HepG2 (cell line): Measurements from ENCODE around the gene ASTN2. TPM values are rescaled to one million over a fixed set of nuclear protein-coding genes. Genes with fewer than 3 reads are reported as not detected.

ENCODE experiments used
- ATAC-seq: fragments of 200-7000 bp; cut with Tn5 transposase; 3 replicates; pipeline ENCODE4 v1.9.1; 2020; ENCODE audit warnings: mild to moderate bottlenecking, moderate library complexity
- BruUV-seq: library from RNA; stranded (reverse); fragments of 400-500 nt; replicated peaks from 2 replicates; lab custom pipeline; 2021; lab: Mats Ljungman, UMichigan
- CTCF ChIA-PET: fragments of 300-600 bp; formaldehyde crosslinking; extraction: SDS; loops from one replicate; lab custom pipeline; 2021; ENCODE audit warnings: low total read pairs, inconsistent platforms, low intra/inter-chr PET ratio; lab: Yijun Ruan, JAX
- POLR2A ChIA-PET: fragments of 350-600 bp; sonication (Branson Sonifier 250); formaldehyde crosslinking; loops from one replicate; lab custom pipeline; 2020; ENCODE audit warnings: antibody characterized with exemption, inconsistent platforms; lab: Yijun Ruan, JAX
- DNase-seq: peaks from one replicate; pipeline ENCODE4 v3.0.0-alpha.2; 2015; ENCODE audit warnings: low spot score
- FAIRE-seq: peaks from 3 replicates; lab custom pipeline; 2011; peaks lifted over from hg19 to GRCh38; lab: Jason Lieb, UNC
- H2AFZ ChIP-seq: one replicate; pipeline ENCODE4 v1.6.1; 2011; ENCODE audit warnings: low read length, inconsistent platforms
- H3K27ac ChIP-seq: fragments of 300-600 bp; 3 replicates; pipeline ENCODE4 v1.8.0; 2011; ENCODE audit warnings: mixed run types, mild to moderate bottlenecking, mixed read lengths, low read length, inconsistent platforms; ENCODE audit not compliant: insufficient read depth; ENCODE audit errors: extremely low read length
- H3K27me3 ChIP-seq, 2 experiments: fragments of 200-600 bp in 1 of 2; 2 replicates in 1 of 2; 3 replicates in 1 of 2; pipeline versions ENCODE4 v1.6.0 to v1.8.0; 2011; ENCODE audit warnings: low read length in 2 of 2, mild to moderate bottlenecking in 2 of 2, moderate library complexity in 2 of 2, inconsistent platforms in 1 of 2; ENCODE audit not compliant: insufficient read depth in 2 of 2, control insufficient read depth in 1 of 2
- H3K36me3 ChIP-seq, 2 experiments: fragments of 200-600 bp in 1 of 2; replicated peaks in 1 of 2; 2 replicates in 1 of 2; 3 replicates in 1 of 2; pipeline versions ENCODE4 v1.5.1 to v1.8.0; 2011; ENCODE audit warnings: low read length in 2 of 2, inconsistent platforms in 1 of 2; ENCODE audit not compliant: insufficient read depth in 2 of 2, control insufficient read depth in 1 of 2
- H3K4me1 ChIP-seq: 2 replicates; pipeline ENCODE4 v1.5.1; 2012; ENCODE audit warnings: low read length, inconsistent platforms; ENCODE audit not compliant: insufficient read depth
- H3K4me2 ChIP-seq: 2 replicates; pipeline ENCODE4 v1.6.0; 2011; ENCODE audit warnings: low read depth, low read length, inconsistent platforms
- H3K4me3 ChIP-seq, 3 experiments: fragments of 200-600 bp in 1 of 3; sonication (generic), shearing (Covaris generic) in 1 of 3; replicated peaks in 1 of 3; 2 replicates each; pipeline ENCODE4 v1.5.1; 2011 to 2016; ENCODE audit warnings: low read length in 3 of 3, inconsistent platforms in 2 of 3, low read depth in 2 of 3, mild to moderate bottlenecking in 2 of 3, control low read depth in 1 of 3, mixed read lengths in 1 of 3; ENCODE audit not compliant: insufficient read depth in 1 of 3
- H3K79me2 ChIP-seq: one replicate; pipeline ENCODE4 v1.6.1; 2011; ENCODE audit warnings: low read length, inconsistent platforms; ENCODE audit not compliant: insufficient read depth
- H3K9ac ChIP-seq: 2 replicates; pipeline ENCODE4 v1.6.0; 2011; ENCODE audit warnings: mild to moderate bottlenecking, low read depth, low read length, inconsistent platforms; ENCODE audit not compliant: insufficient read depth
- H3K9me3 ChIP-seq: 2 replicates; pipeline ENCODE4 v1.5.1; 2012; ENCODE audit warnings: mild to moderate bottlenecking, low read length
- H4K20me1 ChIP-seq: 2 replicates; pipeline ENCODE4 v1.6.0; 2011; ENCODE audit warnings: inconsistent platforms, mild to moderate bottlenecking, low read length, moderate library complexity; ENCODE audit not compliant: insufficient read depth
- BCLAF1 ChIP-seq: fragments of 450-650 bp; IDR thresholded peaks from 2 replicates; pipeline ENCODE4 v1.6.1; 2017; ENCODE audit warnings: mild to moderate bottlenecking
- ELF1 ChIP-seq: sonication (generic); formaldehyde crosslinking; IDR thresholded peaks from 2 replicates; pipeline ENCODE4 v1.4.0; 2020; ENCODE audit warnings: missing genetic modification reagents
- ELK4 ChIP-seq: sonication (generic); formaldehyde crosslinking; IDR thresholded peaks from 2 replicates; pipeline ENCODE4 v1.9.0; 2021; ENCODE audit warnings: missing genetic modification reagents, borderline replicate concordance
- GABPB1 ChIP-seq: IDR thresholded peaks from 2 replicates; pipeline ENCODE4 v1.6.1; 2016; ENCODE audit warnings: mild to moderate bottlenecking, missing genetic modification reagents, moderate library complexity, missing compliant biosample characterization
- KDM1A ChIP-seq: IDR thresholded peaks from 2 replicates; pipeline ENCODE4 v1.6.1; 2016; ENCODE audit warnings: missing compliant biosample characterization
- MBD4 ChIP-seq: IDR thresholded peaks from 2 replicates; pipeline ENCODE4 v1.6.1; 2012; ENCODE audit warnings: low read length, inconsistent platforms, borderline replicate concordance
- MLLT10 ChIP-seq: sonication (generic); formaldehyde crosslinking; IDR thresholded peaks from 2 replicates; pipeline ENCODE4 v1.4.0; 2020; ENCODE audit warnings: missing genetic modification reagents
- NFKB2 ChIP-seq: sonication (generic); formaldehyde crosslinking; IDR thresholded peaks from 2 replicates; pipeline ENCODE4 v1.4.0; 2020; ENCODE audit warnings: missing genetic modification reagents, borderline replicate concordance
- STAT5B ChIP-seq: sonication (generic); formaldehyde crosslinking; IDR thresholded peaks from 2 replicates; pipeline ENCODE4 v1.4.0; 2020; ENCODE audit warnings: missing genetic modification reagents
- TRAFD1 ChIP-seq: sonication (generic); formaldehyde crosslinking; IDR thresholded peaks from 2 replicates; pipeline ENCODE4 v1.5.1; 2020; ENCODE audit warnings: missing genetic modification reagents, mild to moderate bottlenecking, borderline replicate concordance
- ZNF121 ChIP-seq: sonication (generic); formaldehyde crosslinking; IDR thresholded peaks from 2 replicates; pipeline ENCODE4 v1.5.0; 2020; ENCODE audit warnings: mild to moderate bottlenecking, missing genetic modification reagents
- WGBS: methylation state at CpG from one replicate; pipeline ENCODE4 v1.1.6; 2017; ENCODE audit warnings: low lambda C conversion rate; 5-methylcytosine and 5-hydroxymethylcytosine counted together
- in situ Hi-C: cut with HindIII; loops from 2 replicates; pipeline ENCODE4 v1.10.0; 2017; ENCODE audit warnings: low pct_unique_long_range_greater_than_20kb; ENCODE audit not compliant: extremely low pct_ligation_motif_present
- intact Hi-C: fragments of 100-400 bp; cut with micrococcal nuclease; formaldehyde crosslinking; loops from one replicate; pipeline ENCODE4 v1.10.0; 2022; ENCODE audit not compliant: unreplicated experiment
- polyA plus RNA-seq, 8 experiments: library from polyadenylated mRNA; depleted of rRNA in 3 of 8; stranded (reverse) in 7 of 8; unstranded in 1 of 8; fragments of >200 nt; fragmentation: Illumina TruSeq in 4 of 8; extraction: Trizol in 4 of 8; gene quantifications; 2 replicates each; pipeline versions ENCODE4 v1.2.1 to v1.2.3, GENCODE V29; 2011 to 2016; ENCODE audit warnings: low read depth in 4 of 8, missing spikeins in 1 of 8, mixed read lengths in 1 of 8; ENCODE audit not compliant: insufficient read depth in 1 of 8
- total RNA-seq, 5 experiments: library from RNA; depleted of rRNA; stranded (reverse); fragments of >200 nt; fragmentation: Illumina TruSeq; extraction: Trizol; gene quantifications; 2 replicates each; pipeline ENCODE4 v1.2.3, GENCODE V29; 2016; ENCODE audit warnings: low read depth in 1 of 5

Gene ASTN2
- total and polyA plus RNA-seq, 2 of the 13 experiments (the other 11 are each of a cell fraction or from before 2014, with no cell fraction given), result 5.2 to 13.5 TPM

GRCh38 chr9:116635908-116636307 lies 778.9 kb downstream of the ASTN2 start (continued):
- no peak for TF ChIP-seq BCLAF1

- Histone ChIP-seq H3K4me3 (no peak overlapping the region), H4K20me1 (no peaks in the 10 kb centered on the region), H3K4me1 (no peaks in the 10 kb centered on the region), H3K4me2 (no peak overlapping the region), H3K27ac (no peak overlapping the region), H3K9me3 (no peaks in the 10 kb centered on the region), H2AFZ (no peak overlapping the region), H3K27me3 (no peaks in the 10 kb centered on the region), H3K79me2 (no peaks in the 10 kb centered on the region), H3K36me3 (no peaks in the 10 kb centered on the region), H3K9ac (no peak overlapping the region)
- ATAC-seq (no peak), FAIRE-seq (no peak), DNase-seq (no peak)
- intact Hi-C loops (no loop called here), in situ Hi-C loops (no loop called here)
- TF ChIP-seq KDM1A (CRISPR knock-in tag), result no peak
- TF ChIP-seq MLLT10 (CRISPR knock-in tag), result no peak
- no peak for TF ChIP-seq TRAFD1 (CRISPR knock-in tag)
- no peak for TF ChIP-seq GABPB1 (CRISPR knock-in tag)
- TF ChIP-seq STAT5B, result no peak
- TF ChIP-seq MBD4, result no peak
- TF ChIP-seq ZNF121, result no peak
- TF ChIP-seq ELK4 (CRISPR knock-in tag), result no peak
- TF ChIP-seq NFKB2 (CRISPR knock-in tag), result no peak
- no peak for TF ChIP-seq ELF1 (CRISPR knock-in tag)
- 98% methylated on average over 6 of the region's 6 CpGs for WGBS
- CTCF ChIA-PET, result no interaction called here
- BruUV-seq, result no TSS peak
- POLR2A ChIA-PET, result no interaction called here
Measured at GRCh38 chr9:116632990-116633838, 781.6 kb downstream of the ASTN2 start.
